ENCODE results near the gene HMGN2. TPM values are rescaled to one million over a fixed set of nuclear protein-coding genes. Genes with fewer than 3 reads are reported as not detected.

HMGN2 gene
- 100 to 1,000 TPM; 125 to 165 TPM for total RNA-seq
- long read RNA-seq, transcript HMGN2-201 (6 exons, 1,191 nt), result major isoform, 101 of 106 reads
- long read RNA-seq, partial matches to known transcripts, result 0 of 106 reads
- long read RNA-seq, other reads (novel, unspliced or antisense), result 3 of 106 reads

GRCh38 chr1:26472320-26472900 lies at the start of gene HMGN2:
Gene HMGN2 (plus strand): TSS chr1:26472440. CDS start chr1:26472613, 173 bp downstream.
- intact Hi-C loops (cut with DNase I), result loop anchor here in 1 of 2 donors (2.0 kb wide), 1 partner anchor 28 kb away; no protein-coding TSS in a partner anchor
- DNase-seq, result peak; percentile 92
- peak; percentile 86 for ATAC-seq

GRCh38 chr1:26429721-26430120 lies 42.5 kb upstream of the HMGN2 start:
- ATAC-seq (no peak), DNase-seq (no peak)
- intact Hi-C loops (cut with DNase I), result no loop called here

GRCh38 chr1:26431979-26432695 lies 40.1 kb upstream of the HMGN2 start, which contains the start of gene DHDDS:
Gene DHDDS (plus strand): TSS chr1:26432321. CDS start chr1:26432946, 625 bp downstream.
- peak; percentile 98 for DNase-seq
- intact Hi-C loops (cut with DNase I), result no loop called here
- ATAC-seq, result peak; percentile 100

- DNase-seq (no peak), ATAC-seq (no peak)
- intact Hi-C loops (cut with DNase I), result no loop called here
These were observed 39.4 kb upstream of the HMGN2 start for GRCh38 chr1:26432793-26433192.

- intact Hi-C loops (cut with DNase I), result no loop called here
- DNase-seq (no peak), ATAC-seq (no peak)
These were observed 38.0 kb upstream of the HMGN2 start for GRCh38 chr1:26434161-26434752.

- intact Hi-C loops (cut with DNase I), result no loop called here
- DNase-seq (no peak), ATAC-seq (no peak)
These were observed 34.2 kb upstream of the HMGN2 start for GRCh38 chr1:26438041-26438440.

- intact Hi-C loops (cut with DNase I), result no loop called here
- ATAC-seq, result no peak
These were observed 32.0 kb upstream of the HMGN2 start for GRCh38 chr1:26440259-26440658.

GRCh38 chr1:26449868-26450267 lies 22.4 kb upstream of the HMGN2 start:
- intact Hi-C loops (cut with DNase I), result no loop called here
- ATAC-seq (no peak), DNase-seq (no peak)

More at GRCh38 chr1:26440259-26440658, 32.0 kb upstream of the HMGN2 start:
- DNase-seq, result no peak

- no peak for ATAC-seq
- intact Hi-C loops (cut with DNase I), result no loop called here
- no peak for DNase-seq
These were observed 21.3 kb upstream of the HMGN2 start for GRCh38 chr1:26450908-26451307.

- DNase-seq, result no peak
- intact Hi-C loops (cut with DNase I), result no loop called here
- no peak for ATAC-seq
These were observed 19.6 kb upstream of the HMGN2 start for GRCh38 chr1:26452459-26453183.

- intact Hi-C loops (cut with DNase I), result no loop called here
- ATAC-seq (no peak), DNase-seq (no peak)
These were observed 13.1 kb upstream of the HMGN2 start for GRCh38 chr1:26459148-26459547.

GRCh38 chr1:26459573-26460031 lies 12.6 kb upstream of the HMGN2 start:
- DNase-seq (no peak), ATAC-seq (peak in 1 of 2 donors; percentile 47)
- intact Hi-C loops (cut with DNase I), result no loop called here

- intact Hi-C loops (cut with DNase I), result no loop called here
- DNase-seq (peak; percentile 42), ATAC-seq (no peak)
These were observed 3.3 kb upstream of the HMGN2 start for GRCh38 chr1:26468911-26469310.

GRCh38 chr1:26469558-26469957 lies 2.7 kb upstream of the HMGN2 start:
- intact Hi-C loops (cut with DNase I), result no loop called here
- no peak for ATAC-seq
- DNase-seq, result no peak

GRCh38 chr1:26470878-26471497 lies 1.3 kb upstream of the HMGN2 start:
- intact Hi-C loops (cut with DNase I), result no loop called here
- DNase-seq, result no peak
- no peak for ATAC-seq

GRCh38 chr1:26471498-26472319 lies 531 bp upstream of the HMGN2 start:
- peak; percentile 35 to 36 for ATAC-seq

GRCh38 chr1:26472901-26473845 lies 933 bp downstream of the HMGN2 start:
- ATAC-seq (peak; percentile 89 to 93), DNase-seq (peak; percentile 95)
- intact Hi-C loops (cut with DNase I), result loop anchor here in 1 of 2 donors (2.0 kb wide), 1 partner anchor 28 kb away; no protein-coding TSS in a partner anchor

More at GRCh38 chr1:26471498-26472319, 531 bp upstream of the HMGN2 start:
- intact Hi-C loops (cut with DNase I), result loop anchor here in 1 of 2 donors (2.0 kb wide), 1 partner anchor 29 kb away; no protein-coding TSS in a partner anchor
- DNase-seq, result peak; percentile 73
